ENCODE measurements around the gene HCFC1. TPM values are rescaled to one million over a fixed set of nuclear protein-coding genes. Genes with fewer than 3 reads are reported as not detected.

The HCFC1 gene
- total and polyA plus RNA-seq, 2 of the 8 experiments (the other 6 are each of a cell fraction or from before 2014, with no cell fraction given) = 24.9 to 117 TPM

GRCh38 chrX:153930011-153930910, 41.4 kb downstream of the HCFC1 start:
- Histone ChIP-seq H3K36me3 (ENCODE audit: control insufficient read depth in 2 of 4, insufficient read depth in 4 of 4, low read length in 3 of 4) (peaks cover 0 to 10% (median 4%) of the 10 kb centered on the region in 4 experiments; a peak in 2 of 8 replicates), H4K5ac (ENCODE audit: insufficient read length, low read depth, low read length) (no peak overlapping the region), H3K23me2 (ENCODE audit: low read depth, low read length) (peaks cover 18% of the 10 kb centered on the region; the same call in 1 of the 2 replicates), H4K91ac (replicated peaks; ENCODE audit: insufficient read length, low read length) (no peak overlapping the region), H3K14ac (ENCODE audit: insufficient read length) (no peak overlapping the region), H2BK120ac (replicated peaks; ENCODE audit: low read depth, low read length) (no peak overlapping the region), H2BK20ac (ENCODE audit: low read length) (no peak overlapping the region), H3K27me3 (replicated peaks in 1 of 4; ENCODE audit: control insufficient read depth in 3 of 4, extremely low read depth in 1 of 4, insufficient read depth in 3 of 4, low read length in 3 of 4) (no peaks in the 10 kb centered on the region), H3K27ac (ENCODE audit: low read depth, low read length) (no peak overlapping the region), H3K4me2 (ENCODE audit: insufficient read depth in 1 of 2, low read depth in 2 of 2, low read length in 2 of 2) (no peak overlapping the region), H3K18ac (ENCODE audit: extremely low read depth, low read length) (no peak overlapping the region), H3K56ac (replicated peaks; ENCODE audit: insufficient read length, low read depth, low read length) (no peak overlapping the region), H3K4ac (replicated peaks; ENCODE audit: insufficient read length, low read depth, low read length) (no peak overlapping the region), H3K79me1 (ENCODE audit: low read depth, low read length) (no peaks in the 10 kb centered on the region), H3K4me1 (replicated peaks in 1 of 4; ENCODE audit: control insufficient read depth in 3 of 4, insufficient read depth in 4 of 4, low read length in 3 of 4) (peaks cover 0 to 17% (median 12%) of the 10 kb centered on the region in 4 experiments; a peak in 6 of 7 replicates), H2BK5ac (ENCODE audit: low read depth, low read length) (no peak overlapping the region), H2AK5ac (ENCODE audit: low read depth, low read length) (no peak overlapping the region), H3K4me3 (ENCODE audit: extremely low read depth in 1 of 4, insufficient read depth in 2 of 4, low read depth in 3 of 4, low read length in 4 of 4) (no peak overlapping the region), H3K79me2 (ENCODE audit: control insufficient read depth in 1 of 2, insufficient read depth in 2 of 2, low read length in 2 of 2) (peaks cover 0 to 14% of the 10 kb centered on the region in 2 experiments; a peak in 2 of 4 replicates), H4K20me1 (replicated peaks in 1 of 2; ENCODE audit: control insufficient read depth in 1 of 2, insufficient read depth in 2 of 2, low read length in 2 of 2) (peaks cover 0 to 3% of the 10 kb centered on the region in 2 experiments), H3K9ac (replicated peaks in 1 of 4; ENCODE audit: extremely low read depth in 1 of 4, low read depth in 3 of 4, low read length in 3 of 4) (no peak overlapping the region), H3K23ac (ENCODE audit: insufficient read length) (no peak overlapping the region), H2BK12ac (ENCODE audit: low read depth, low read length) (no peak overlapping the region), H2AFZ (ENCODE audit: low read length) (no peak overlapping the region), H2BK15ac (ENCODE audit: low read length) (no peak overlapping the region), H3K9me3 (ENCODE audit: insufficient read depth in 2 of 2, low read depth in 1 of 2, low read length in 1 of 2) (no peaks in the 10 kb centered on the region), H4K8ac (ENCODE audit: extremely low read depth, insufficient read depth, low read length) (no peak overlapping the region; the same call in 1 of the 2 replicates)
- DNase-seq (ENCODE audit: low read depth in 1 of 2, low spot score in 2 of 2) (no peak), FAIRE-seq (no peak)
- ChIA-PET CTCF (ENCODE audit: partially characterized antibody) (interaction anchor here (1.2 to 19.6 kb wide), 3 partner anchors 18 to 443 kb away, joined by 3 to 272 read pairs (median 3); partner anchors contain the start of gene RENBP), POLR2A (ENCODE audit: partially characterized antibody) (interaction anchor here (1.3 to 14.9 kb wide), 3 partner anchors 11 to 42 kb away, joined by 5 to 231 read pairs (median 43); partner anchors contain the start of genes HCFC1, NAA10, RENBP and TMEM187)
- 95% methylated on average over 16 of the region's 31 CpGs; no CpG with 5 or more reads in 1 of the 2 experiments for WGBS, 2 experiments (ENCODE audit: extremely low coverage in 1 of 2, insufficient coverage in 1 of 2, insufficient read length in 1 of 2, insufficient replicate concordance in 2 of 2, low coverage in 1 of 2, low lambda C conversion rate in 2 of 2, missing lambda C conversion rate in 1 of 2)
- TF ChIP-seq EZH2 (IDR thresholded peaks at IDR 0.05; ENCODE audit: low read depth, low read length, severe bottlenecking) (no peak), RAD21 (IDR thresholded peaks at IDR 0.05 in 1 of 2, conservative IDR thresholded peaks at IDR 0.05 in 1 of 2; ENCODE audit: low read depth in 2 of 2, low read length in 2 of 2) (no peak), TCF12 (IDR thresholded peaks at IDR 0.05; ENCODE audit: low read depth, low read length) (no peak), SUZ12 (IDR thresholded peaks at IDR 0.05; ENCODE audit: low read length) (no peak), RXRA (IDR thresholded peaks at IDR 0.05; ENCODE audit: insufficient read depth, low read depth, low read length) (no peak), TEAD4 (IDR thresholded peaks at IDR 0.05; ENCODE audit: low read depth, low read length) (no peak), RNF2 (IDR thresholded peaks at IDR 0.05; ENCODE audit: borderline replicate concordance, low read depth, low read length, missing control alignments, poor library complexity, severe bottlenecking) (no peak), FOSL1 (IDR thresholded peaks at IDR 0.05; ENCODE audit: insufficient read depth, low read depth, low read length) (no peak), POLR2A (IDR thresholded peaks at IDR 0.05; ENCODE audit: control extremely low read depth in 1 of 2, low read depth in 2 of 2, low read length in 2 of 2) (no peak)
